Chondrocyte (in vitro differentiated cells): ENCODE data around the gene RAB3IL1. TPM values are rescaled to one million over a fixed set of nuclear protein-coding genes. Genes with fewer than 3 reads are reported as not detected.

Experiments
- DNase-seq: peaks from one replicate; pipeline ENCODE4 v3.0.0; 2021; ENCODE audit warnings: mixed read lengths, low spot score
- H3K27ac Mint-ChIP-seq: one replicate; pipeline ENCODE4 v1.8.0; 2021; ENCODE audit warnings: mild to moderate bottlenecking, moderate library complexity, mixed read lengths; ENCODE audit not compliant: unreplicated experiment
- H3K27me3 Mint-ChIP-seq: 2 replicates; pipeline ENCODE4 v1.8.0; 2021; ENCODE audit warnings: low read depth, mixed read lengths
- H3K36me3 Mint-ChIP-seq: 2 replicates; pipeline ENCODE4 v1.8.0; 2021; ENCODE audit warnings: low read depth, mixed read lengths
- H3K4me1 Mint-ChIP-seq: 2 replicates; pipeline ENCODE4 v1.8.0; 2021; ENCODE audit warnings: low read depth, mild to moderate bottlenecking, mixed read lengths
- H3K4me3 Mint-ChIP-seq: one replicate; pipeline ENCODE4 v1.8.0; 2021; ENCODE audit warnings: mild to moderate bottlenecking, moderate library complexity, mixed read lengths; ENCODE audit not compliant: unreplicated experiment
- H3K9me3 Mint-ChIP-seq: 2 replicates; pipeline ENCODE4 v1.8.0; 2021; ENCODE audit warnings: low read depth, mixed read lengths
- CTCF ChIP-seq: fragments of 200-600 bp; sonication (generic); IDR thresholded peaks from 2 replicates; pipeline ENCODE4 v1.5.0; 2021; ENCODE audit warnings: antibody characterized with exemption, mild to moderate bottlenecking, moderate library complexity
- total RNA-seq: library from RNA; stranded (reverse); gene quantifications from 3 replicates; pipeline ENCODE4 v1.2.1, GENCODE V29; 2021

RAB3IL1 gene
- total RNA-seq, 1 donor from 2014 or later: 24.7 TPM

- H3K36me3 Mint-ChIP-seq: peaks cover 30% of the 10 kb centered on the region
- no peaks in the 10 kb centered on the region for H3K9me3 Mint-ChIP-seq
- H3K4me3 Mint-ChIP-seq: no peak overlapping the region
- H3K27me3 Mint-ChIP-seq: no peaks in the 10 kb centered on the region
- H3K27ac Mint-ChIP-seq: peak overlapping the region; percentile 36
- DNase-seq: no peak
- H3K4me1 Mint-ChIP-seq: no peaks in the 10 kb centered on the region
- TF ChIP-seq CTCF: no peak
Observed at GRCh38 chr11:61855939-61856680, 61.3 kb downstream of the RAB3IL1 start.

- peak; percentile 89 for DNase-seq
- no peaks in the 10 kb centered on the region for H3K4me1 Mint-ChIP-seq
- no peak overlapping the region for H3K27ac Mint-ChIP-seq
- no peaks in the 10 kb centered on the region for H3K9me3 Mint-ChIP-seq
- no peak for TF ChIP-seq CTCF
- no peak overlapping the region for H3K4me3 Mint-ChIP-seq
- no peaks in the 10 kb centered on the region for H3K27me3 Mint-ChIP-seq
- H3K36me3 Mint-ChIP-seq: peaks cover 32% of the 10 kb centered on the region
Observed at GRCh38 chr11:61854966-61855714, 62.2 kb downstream of the RAB3IL1 start.

GRCh38 chr11:61854206-61854895 is 63.0 kb downstream of the RAB3IL1 start:
- H3K4me3 Mint-ChIP-seq: no peak overlapping the region
- TF ChIP-seq CTCF: no peak
- no peaks in the 10 kb centered on the region for H3K9me3 Mint-ChIP-seq
- no peaks in the 10 kb centered on the region for H3K27me3 Mint-ChIP-seq
- H3K27ac Mint-ChIP-seq: no peak overlapping the region
- DNase-seq: no peak
- H3K4me1 Mint-ChIP-seq: no peaks in the 10 kb centered on the region
- peaks cover 28% of the 10 kb centered on the region for H3K36me3 Mint-ChIP-seq

GRCh38 chr11:61853698-61854169 is 63.6 kb downstream of the RAB3IL1 start:
- no peaks in the 10 kb centered on the region for H3K27me3 Mint-ChIP-seq
- no peak for TF ChIP-seq CTCF
- DNase-seq: no peak
- H3K9me3 Mint-ChIP-seq: no peaks in the 10 kb centered on the region
- H3K4me3 Mint-ChIP-seq: no peak overlapping the region
- no peak overlapping the region for H3K27ac Mint-ChIP-seq
- peaks cover 23% of the 10 kb centered on the region for H3K36me3 Mint-ChIP-seq
- no peaks in the 10 kb centered on the region for H3K4me1 Mint-ChIP-seq

GRCh38 chr11:61851900-61852295 is 65.5 kb downstream of the RAB3IL1 start:
- Mint-ChIP-seq H3K4me1 (no peaks in the 10 kb centered on the region), H3K36me3 (peaks cover 33% of the 10 kb centered on the region), H3K4me3 (no peak overlapping the region), H3K9me3 (no peaks in the 10 kb centered on the region), H3K27ac (no peak overlapping the region), H3K27me3 (no peaks in the 10 kb centered on the region)
- no peak for DNase-seq
- no peak for TF ChIP-seq CTCF
